ENCODE measurements around the gene TMEM147.
A peak's percentile ranks its signal among the peaks of the same experiment; 100 is the strongest.

The TMEM147 gene, protein sequence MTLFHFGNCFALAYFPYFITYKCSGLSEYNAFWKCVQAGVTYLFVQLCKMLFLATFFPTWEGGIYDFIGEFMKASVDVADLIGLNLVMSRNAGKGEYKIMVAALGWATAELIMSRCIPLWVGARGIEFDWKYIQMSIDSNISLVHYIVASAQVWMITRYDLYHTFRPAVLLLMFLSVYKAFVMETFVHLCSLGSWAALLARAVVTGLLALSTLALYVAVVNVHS

DNA sequence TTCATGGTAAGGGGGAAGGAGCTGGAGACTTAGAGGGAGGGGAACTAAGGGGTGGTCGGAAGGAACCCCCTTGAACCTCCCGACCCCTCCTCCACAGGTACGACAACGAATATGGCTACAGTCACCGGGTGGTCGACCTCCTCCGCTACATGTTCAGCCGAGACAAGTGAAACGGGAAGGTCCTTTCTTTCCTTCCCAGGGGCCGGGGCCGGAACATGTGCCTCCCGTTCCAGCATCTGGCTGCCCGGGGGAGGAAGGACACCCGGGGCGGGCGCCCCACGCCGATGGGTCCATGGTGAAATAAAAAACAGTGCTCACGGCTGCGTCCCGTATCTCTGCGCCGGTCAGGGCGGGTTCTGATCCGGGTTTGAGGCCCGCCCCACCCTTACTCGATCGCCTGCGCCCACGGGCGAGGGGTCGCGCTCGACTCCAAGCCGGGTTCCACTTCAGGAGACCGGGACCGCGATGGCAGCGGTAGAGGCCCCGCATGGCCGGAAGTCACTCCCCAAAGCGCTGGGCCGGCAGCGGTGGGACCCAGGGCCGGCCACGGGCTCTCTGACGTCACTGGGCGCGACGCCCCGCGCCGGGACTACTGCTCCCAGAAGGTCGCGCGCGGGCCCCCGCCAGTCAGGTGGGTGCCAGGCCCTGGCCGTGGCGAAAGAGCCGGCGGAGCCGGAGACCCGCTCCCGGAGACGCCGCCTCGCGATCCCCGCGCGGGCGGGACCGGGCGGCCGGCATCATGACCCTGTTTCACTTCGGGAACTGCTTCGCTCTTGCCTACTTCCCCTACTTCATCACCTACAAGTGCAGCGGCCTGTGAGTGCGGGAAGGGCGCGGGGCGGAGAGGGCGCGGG is at the start of gene TMEM147:
Gene TMEM147 (plus strand): TSS at position 626 of the 854 bp plus-strand sequence. CDS start 114 bp downstream, at position 740.
- DNase-seq: peak; percentile 57

DNA sequence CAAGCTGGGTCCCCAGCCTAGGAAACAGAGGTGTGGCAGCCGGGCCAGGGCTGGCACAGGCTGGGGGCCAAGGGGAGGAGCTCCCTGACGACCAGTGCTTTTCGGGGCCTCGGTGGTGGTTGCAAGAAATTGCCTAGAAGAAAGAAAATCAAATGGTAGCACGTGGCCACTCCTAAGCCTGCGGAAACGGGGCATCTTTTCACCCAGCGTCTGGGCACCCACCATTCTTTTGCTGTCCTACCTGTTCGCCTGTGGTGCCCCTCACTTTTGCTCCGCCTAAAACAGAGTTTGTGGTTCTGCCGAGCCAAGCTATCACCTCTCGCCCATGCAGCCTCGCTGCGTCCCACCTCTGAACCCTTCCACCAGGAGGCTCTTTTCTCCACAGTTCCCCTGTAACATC is 48.0 kb upstream of the TMEM147 start:
- no peak for DNase-seq

DNA sequence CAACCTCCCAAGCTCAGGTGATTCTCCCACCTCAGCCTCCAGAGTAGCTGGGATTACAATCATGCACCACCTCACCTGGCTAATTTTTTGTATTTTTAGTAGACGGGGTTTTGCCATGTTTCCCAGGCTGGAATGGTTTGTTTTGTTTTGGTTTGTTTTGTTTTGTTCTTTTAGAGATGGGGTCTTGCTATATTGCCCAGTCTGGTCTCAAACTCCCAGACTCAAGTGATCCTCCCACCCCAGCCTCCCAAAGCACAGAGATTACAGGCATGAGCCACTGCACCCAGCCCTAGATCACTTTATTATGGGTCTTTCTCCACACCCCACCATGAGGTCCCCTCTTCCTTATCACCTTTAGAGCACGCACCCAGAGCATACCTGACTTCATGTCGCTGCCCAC is 47.2 kb upstream of the TMEM147 start:
- DNase-seq: no peak

DNA sequence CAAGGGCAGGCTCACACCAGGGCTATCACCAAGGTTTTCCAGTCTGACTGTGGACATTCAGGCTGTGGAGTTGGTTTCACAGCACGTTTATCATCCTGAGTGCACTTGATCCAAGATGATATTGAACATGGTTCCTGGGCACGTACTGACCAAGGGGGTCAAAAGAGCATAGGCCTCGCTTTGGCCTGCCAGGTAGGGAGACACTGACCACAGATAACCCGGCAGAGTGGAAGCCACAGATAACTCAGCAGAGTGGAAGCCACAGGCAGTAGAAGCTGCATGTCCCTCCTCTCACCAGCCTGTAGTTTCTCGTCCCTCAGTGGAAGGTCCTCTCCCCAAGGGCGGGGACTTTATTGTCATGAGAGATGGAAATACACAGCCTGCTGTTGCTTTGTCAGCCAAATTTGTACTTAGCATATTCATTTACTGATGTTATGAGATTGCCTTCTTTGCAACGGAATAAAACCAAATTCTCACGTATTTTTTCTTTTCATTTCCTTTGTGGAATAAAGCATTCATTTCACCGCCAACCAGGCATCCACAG is 46.4 kb upstream of the TMEM147 start:
- no peak for DNase-seq

DNA sequence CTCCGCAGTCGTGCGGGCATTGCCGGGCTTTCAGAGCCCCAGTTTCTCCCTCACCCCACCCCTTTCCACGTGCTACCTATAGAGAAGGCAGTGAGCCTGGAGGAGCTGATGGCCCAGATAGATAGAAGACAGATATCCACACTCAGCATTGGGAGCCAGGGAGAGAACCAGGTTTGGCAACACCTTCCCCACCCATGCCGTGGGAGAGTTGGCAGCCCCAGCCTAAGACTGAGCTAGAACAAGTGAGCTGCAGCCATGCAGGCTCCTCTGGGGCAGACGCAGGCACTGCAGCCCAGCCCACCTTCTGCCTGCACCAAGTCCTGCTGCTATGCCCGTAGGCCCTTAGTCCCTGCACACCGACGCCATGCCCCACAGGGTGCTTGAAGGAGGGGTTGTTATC is 44.8 kb upstream of the TMEM147 start:
- DNase-seq: no peak

DNA sequence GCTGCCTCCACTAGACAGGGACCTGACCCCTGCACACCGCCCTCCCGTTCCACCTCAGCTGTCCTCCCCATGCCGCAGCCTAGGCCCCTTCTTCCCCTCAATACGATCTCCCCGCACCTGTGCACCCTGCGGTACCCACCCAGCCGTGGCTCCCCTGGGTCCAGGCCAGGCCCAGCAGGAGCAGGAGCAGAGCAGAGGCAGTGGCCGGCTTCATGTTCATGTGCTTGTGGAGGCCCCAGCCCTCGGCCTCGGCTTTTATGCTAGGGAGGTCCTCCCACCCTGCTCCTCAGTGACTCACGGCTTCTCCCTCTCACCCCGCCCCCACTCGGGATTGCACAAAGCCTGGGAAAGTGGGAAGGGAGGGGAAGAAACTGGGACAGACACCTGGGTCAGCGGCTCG is 43.7 kb upstream of the TMEM147 start:
- DNase-seq: no peak

DNA sequence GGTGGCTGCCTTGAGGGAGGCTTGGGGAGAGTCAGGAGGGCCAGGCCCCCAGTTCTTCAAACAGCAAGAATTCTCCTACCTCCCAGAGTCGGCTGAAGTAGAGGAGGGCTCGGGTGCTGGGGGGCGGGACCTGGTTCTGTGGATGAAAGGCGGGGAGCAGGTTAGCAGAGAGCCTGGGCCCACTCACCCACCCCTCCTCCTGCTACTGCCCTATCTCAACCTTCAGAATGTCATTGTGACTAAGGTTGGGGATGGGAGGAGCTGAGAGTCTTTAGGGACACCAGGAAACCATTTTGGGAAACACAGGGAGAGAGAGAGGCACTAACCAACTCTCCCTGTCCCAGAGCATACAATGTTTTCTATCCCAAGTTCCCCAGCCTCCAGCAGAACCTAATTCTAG is 42.7 kb upstream of the TMEM147 start:
- no peak for DNase-seq

DNA sequence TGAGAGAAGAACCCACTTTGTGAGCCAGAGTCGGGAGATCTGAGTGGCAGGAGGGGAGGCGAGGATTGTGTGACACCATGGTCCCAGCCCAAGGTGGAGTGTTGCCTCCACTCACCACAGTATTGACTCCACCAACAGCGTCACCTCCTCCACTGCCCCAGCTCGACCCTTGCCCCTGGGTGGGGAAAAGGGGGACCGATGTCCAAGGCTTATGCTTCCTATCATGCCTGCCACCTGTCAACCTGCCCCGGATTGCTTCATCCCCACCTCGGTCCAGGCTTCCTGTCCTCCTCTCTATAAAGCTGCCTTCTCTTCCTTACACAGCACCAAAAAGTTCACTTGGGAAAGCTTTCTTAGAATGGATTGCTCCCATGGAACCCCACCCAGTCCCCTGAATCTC is 39.4 kb upstream of the TMEM147 start:
- no peak for DNase-seq

DNA sequence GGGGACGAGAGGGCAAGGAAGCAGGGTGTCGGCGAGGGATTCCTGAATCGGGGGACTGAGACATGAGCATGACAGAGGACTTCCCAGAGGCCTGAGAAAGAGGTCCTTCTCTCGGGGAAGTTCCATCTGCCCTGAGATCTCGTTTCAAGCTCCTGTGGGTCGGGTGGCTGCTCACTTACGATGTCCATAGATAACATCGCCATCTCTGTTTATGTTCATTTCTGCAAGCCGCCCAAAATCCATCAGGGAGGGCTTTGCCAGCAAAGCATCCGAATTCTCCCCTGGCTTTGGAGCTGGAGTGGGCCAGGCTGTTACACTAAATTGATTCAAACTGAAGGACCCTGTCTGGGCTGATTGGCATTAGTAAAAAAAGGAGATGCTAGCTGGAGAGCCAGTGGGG is 37.9 kb upstream of the TMEM147 start:
- no peak for DNase-seq

DNA sequence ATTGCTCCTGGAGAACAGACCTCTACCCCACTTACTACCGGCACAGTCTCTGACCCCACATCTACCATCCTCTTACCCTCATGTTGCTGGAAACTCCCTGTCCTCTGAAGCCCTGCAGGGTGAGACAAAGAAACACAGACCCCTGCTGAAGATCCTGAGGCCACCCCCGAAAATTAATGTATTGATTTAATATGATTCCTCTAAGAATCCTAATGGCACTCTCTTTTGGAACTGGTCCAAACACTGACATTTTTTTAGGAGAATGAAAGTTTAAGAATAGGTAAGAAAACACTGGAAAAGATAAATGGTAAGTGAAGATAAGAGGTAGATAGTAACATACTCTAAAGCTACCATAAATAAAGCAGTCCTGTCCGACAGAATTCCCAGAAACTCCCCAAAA is 37.3 kb upstream of the TMEM147 start:
- DNase-seq: no peak

DNA sequence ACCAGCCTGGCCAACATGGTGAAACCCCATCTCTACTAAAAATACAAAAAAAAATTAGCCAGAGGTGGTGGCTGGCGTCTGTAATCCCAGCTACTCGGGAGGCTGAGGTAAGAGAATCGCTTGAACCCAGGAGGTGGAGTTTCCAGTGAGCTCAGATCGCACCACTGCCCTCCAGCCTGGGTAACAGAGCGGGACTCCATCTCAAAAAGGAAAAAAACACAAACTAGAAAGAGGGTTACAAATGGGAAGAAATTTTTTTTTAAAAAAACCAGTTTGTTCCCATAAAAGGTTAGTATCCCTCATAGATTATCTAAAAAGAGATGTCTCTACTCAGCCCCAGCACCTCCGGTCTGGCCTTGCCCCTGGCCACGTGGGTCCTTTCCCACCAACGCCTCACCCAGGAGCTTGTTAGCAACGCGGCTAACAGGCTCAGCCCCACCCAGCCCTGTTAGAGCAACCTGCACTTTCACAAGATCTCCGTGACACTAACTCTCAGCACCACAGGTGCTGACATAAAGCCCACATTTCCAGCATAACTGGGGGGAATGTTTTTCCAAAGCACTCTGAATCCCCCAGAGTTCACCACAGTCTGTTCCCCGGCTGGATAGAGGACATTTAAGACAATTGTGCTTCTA is 36.3 kb upstream of the TMEM147 start:
- DNase-seq: no peak

DNA sequence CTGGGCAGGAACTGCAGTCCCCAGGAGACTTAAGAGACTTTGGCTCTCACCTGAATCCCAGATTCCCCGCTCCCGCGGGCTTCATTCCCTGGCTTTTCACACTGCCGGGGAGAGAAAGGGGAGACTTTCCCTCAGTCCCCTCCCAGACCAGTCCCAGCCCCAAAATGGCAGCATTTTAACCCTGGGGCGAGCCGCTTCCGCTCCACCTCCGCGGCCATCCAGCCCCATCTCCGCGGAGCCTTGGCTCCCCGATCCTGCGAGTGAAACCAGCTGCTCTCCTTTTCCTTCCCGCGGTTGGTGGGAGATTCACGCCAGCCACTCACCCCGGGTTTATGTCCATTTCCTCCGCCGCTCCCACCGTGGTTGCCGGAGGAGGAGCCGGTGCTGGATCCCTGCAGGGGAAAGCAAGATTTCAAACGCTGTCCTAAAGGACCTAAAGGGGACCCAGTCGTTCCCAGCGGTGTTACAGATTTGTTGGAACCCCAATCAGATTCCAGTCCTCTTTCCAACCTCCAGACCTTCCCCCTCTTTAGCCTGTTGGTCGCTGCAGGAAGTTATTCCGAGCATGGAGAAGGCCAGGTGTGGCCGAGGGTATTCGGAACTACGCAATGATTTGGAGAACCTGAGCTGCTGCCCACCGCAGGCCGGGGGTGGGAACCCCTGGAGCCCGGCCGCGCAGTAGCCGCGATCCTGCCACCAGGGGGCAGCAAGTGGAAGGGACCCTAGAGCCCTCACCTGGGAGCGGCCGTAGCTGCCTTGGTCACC is 35.4 kb upstream of the TMEM147 start:
- DNase-seq: peak; percentile 42

DNA sequence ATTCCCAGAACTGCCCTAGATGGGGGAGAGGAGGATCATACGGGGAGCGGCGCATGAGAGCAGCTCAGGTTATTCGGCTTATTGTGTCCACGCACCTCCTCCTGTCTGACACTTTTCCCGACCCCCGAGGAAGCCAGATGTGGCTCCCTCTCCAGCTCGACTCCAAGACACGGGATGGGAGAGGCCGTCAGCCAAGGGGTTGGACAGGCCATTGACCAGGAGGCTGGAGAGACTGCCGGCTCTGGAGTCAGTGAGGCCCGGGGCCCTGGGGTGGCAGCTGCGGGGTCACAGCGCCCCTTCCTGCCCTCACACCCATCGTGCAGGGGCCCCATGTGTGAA is 34.8 kb upstream of the TMEM147 start:
- DNase-seq: no peak

DNA sequence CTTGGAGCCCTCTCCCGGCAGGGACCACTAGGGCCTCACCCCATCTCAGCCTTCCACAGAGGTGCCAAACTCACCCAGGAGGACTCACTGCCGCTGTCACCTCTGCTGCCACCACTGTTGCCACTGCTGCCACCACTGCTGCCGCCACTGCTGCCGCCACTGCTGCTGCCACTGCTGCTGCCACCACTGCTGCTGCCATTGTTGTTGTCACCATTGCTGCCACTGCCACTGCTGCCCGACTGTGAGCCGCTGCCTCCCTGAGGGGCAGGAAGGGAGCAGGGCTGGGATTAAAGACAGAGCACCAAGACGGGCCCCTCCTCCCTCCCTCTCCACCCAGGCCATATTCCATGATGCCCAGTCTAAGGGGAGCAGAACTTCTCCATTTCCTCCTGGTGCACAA is 34.1 kb upstream of the TMEM147 start:
- DNase-seq: no peak

DNA sequence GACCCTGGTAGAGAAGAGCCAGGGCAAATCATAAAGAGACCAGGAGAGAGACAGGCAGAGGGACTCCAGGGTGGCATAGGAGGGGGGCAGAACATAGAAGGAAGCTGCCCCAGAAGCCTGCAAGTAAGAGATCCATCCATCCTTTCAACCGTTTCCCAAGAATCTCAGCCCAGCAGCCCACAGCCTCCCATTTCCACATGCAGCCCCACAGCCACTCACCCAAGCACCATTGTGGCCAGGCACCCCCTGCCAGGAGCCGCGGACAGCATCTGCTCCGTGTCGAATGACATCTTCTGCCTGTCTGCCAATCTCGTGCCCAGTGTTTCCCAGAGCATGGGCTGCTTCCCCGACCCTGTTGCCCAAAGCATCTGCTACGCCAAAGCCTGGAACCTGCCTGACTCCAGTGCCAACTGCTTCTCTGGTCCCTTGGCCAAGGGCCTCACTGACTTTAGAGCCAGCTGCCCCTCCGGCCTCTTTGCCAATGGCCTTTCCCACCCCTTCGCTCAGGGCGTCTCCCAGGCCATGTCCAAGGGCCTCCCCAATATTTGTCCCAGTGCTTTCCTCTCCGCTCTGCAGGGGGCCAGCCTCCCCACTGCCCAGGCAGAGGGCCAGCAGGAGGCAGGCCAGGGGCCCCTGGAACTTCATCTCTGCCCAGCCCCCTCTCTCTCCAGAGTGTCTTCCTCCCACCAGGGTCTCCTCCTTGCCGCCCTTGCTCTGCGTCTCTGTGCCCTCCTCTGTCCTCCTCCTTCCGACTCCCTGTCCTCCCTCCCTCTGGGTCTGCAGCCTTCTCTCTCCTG is 32.4 kb upstream of the TMEM147 start:
- DNase-seq: no peak

DNA sequence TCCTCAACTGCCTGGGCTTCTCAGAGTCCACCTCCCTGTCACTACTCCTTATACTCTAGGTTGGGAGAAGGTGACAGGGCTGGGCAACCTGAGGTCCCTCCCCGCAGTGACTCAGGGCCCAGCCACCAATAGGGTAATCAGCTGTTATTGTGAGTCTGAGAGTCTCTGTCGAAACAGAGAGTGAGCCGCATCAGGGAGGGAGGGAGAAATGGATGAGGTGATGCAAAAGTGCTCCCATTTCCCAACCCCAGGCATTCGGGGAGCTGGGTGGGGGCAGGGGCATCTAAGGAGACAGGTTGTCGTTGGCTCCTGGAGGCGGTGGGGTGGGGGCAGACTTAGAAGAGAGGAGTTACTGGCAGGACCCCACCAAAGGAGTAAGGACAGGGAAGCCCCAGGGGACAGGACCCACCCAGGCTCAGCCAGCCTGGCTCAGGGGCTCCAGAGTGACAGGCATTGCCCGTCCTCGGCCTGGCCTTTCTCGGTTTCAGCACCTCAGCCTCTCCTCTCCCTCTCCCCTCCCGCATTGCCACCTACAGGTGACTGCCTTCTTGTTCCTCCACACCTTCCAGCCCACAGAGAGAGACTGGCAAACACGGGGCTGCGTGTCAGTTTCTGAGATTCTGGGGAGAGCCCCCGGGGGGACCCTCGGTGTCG is 31.7 kb upstream of the TMEM147 start, which contains the start of gene DMKN:
Gene DMKN (minus strand): TSS at position 22 of the 654 bp plus-strand sequence. CDS start 174 bp downstream, outside the sequence.
- DNase-seq: no peak

DNA sequence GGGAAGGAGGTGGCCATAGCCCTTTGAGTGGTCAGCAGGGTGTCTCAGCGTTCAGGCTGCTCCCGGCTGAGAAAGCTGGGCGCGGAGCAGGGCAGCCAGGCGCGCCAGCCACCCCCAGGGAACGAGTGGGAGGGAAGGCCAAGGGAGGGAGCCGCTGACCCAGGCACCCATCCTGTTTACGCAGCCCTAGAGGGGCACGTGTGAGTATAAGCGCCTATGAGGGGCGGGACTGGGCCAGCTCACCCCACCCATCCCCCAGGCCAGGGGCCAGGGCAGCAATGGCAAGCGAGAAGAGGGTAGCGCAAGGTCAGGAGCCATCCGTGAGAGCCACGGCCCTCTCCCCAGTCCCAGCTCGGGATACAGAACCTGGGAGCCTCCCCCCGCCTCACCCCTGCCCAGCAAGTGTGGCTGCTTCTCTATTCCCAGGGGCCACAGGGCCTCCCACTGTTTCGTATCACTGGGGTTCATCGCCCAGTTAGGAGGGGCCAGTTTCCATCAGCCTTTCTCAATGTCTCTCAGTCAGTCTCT is 31.1 kb upstream of the TMEM147 start:
- no peak for DNase-seq

DNA sequence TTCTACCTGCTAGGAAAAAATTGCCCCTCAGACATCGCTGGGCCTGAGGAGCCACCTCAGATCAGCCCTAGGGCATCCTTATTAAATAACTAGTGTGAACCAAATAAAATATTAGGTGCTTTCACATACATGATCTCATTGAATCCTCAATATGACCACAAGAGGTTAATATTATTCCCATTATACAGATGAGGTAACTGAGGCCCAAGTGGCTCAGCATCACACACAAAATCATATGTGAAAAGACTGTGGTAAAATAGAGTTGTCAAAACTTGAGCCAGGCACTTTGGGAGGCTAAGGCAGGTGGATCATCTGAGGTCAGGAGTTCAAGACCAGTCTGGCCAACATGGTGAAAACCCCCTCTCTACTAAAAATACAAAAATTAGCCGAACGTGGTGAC is 29.1 kb upstream of the TMEM147 start:
- DNase-seq: no peak

DNA sequence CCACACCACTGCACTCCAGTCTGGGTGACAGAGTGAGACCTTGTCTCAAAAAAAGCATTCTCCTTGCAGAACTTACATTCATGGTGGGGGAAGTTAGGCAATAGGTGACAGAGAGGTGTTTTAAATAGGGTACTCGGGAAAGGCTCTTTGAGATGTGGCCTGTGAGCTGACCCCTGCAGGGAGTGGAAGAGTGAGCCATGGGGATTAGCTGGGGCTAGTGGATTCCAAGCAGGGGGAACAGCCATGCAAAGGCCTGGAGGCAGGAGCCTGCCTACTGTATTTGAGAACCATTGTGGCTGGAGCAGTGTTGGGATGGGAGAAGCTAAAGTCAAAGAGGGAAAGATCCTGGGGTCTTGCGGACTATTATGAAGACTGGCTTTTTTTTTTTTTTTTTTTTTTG is 28.1 kb upstream of the TMEM147 start:
- DNase-seq: no peak

DNA sequence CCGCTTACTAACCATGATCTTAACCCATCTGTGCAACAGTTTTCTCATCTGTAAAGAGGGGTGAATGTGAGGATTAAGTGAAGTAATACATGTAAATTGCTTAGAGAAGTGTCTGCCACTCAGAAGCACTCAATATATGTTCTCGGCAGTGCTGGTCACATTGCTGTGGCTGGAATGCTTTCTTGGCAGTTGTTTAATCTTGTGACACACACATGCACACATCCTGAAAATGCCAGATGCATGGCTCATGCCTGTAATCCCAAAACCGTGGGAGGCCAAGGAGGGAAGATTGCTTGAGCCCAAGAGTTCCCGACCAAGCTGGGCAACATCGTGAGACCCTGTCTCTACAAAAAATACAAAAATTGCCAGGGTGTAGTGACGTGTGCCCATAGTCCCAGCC is 27.1 kb upstream of the TMEM147 start:
- no peak for DNase-seq

DNA sequence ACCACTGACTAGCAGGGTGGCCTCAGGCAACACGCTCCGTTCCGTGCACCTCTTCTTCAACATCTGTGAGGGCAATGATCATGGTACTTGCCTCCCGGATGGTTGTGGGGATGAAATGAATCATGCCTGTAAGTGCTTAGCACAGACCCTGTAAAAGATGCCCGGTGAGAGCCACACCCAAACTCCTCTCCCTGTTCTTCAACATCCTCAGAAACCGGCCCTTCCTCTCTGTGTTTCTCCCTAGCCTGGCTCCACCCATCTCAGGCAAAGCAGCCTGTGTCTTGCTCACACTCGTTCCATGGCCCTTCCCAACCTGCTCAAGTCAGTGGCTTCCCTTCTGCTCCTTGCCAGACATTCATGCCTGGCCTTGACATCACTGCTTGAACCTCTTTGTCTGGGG is 26.1 kb upstream of the TMEM147 start:
- DNase-seq: no peak
